Measurements from ENCODE around the gene OCA2. TPM values are rescaled to one million over a fixed set of nuclear protein-coding genes. Genes with fewer than 3 reads are reported as not detected.

OCA2 gene
- total and polyA plus RNA-seq, 12 donors = 0.13 to 0.44 (median 0.23) TPM; not detected in 7

GRCh38 chr15:27912283-27912682, 186.8 kb downstream of the OCA2 start:
- Histone ChIP-seq H3K4me3 (no peak overlapping the region), H3K9me3 (replicated peaks in 1 of 3) (no peaks in the 10 kb centered on the region), H3K36me3 (replicated peaks in 1 of 2) (no peaks in the 10 kb centered on the region), H3K27ac (no peak overlapping the region), H3K27me3 (no peaks in the 10 kb centered on the region), H3K4me1 (replicated peaks in 1 of 2) (no peaks in the 10 kb centered on the region)
- 72 to 82% (median 75%) methylated on average over 3 of the region's 3 CpGs for WGBS, 4 donors
- no peak for TF ChIP-seq CTCF (IDR thresholded peaks at IDR 0.05)
- no peak for TF ChIP-seq POLR2A (IDR thresholded peaks at IDR 0.05)
- no peak for DNase-seq
- intact Hi-C loops (cut with DNase I) = no loop called here

GRCh38 chr15:27906802-27907201, 192.3 kb downstream of the OCA2 start:
- WGBS, 4 donors = 78 to 88% (median 83%) methylated on average over 4 of the region's 4 CpGs
- TF ChIP-seq POLR2A (IDR thresholded peaks at IDR 0.05) (no peak), CTCF (IDR thresholded peaks at IDR 0.05) (no peak)

GRCh38 chr15:27903405-27903804, 195.7 kb downstream of the OCA2 start:
- TF ChIP-seq CTCF (IDR thresholded peaks at IDR 0.05) (no peak), POLR2A (IDR thresholded peaks at IDR 0.05) (no peak)
- Histone ChIP-seq H3K4me1 (replicated peaks in 1 of 2) (no peaks in the 10 kb centered on the region), H3K36me3 (replicated peaks in 1 of 2) (no peaks in the 10 kb centered on the region), H3K27ac (no peak overlapping the region), H3K27me3 (no peaks in the 10 kb centered on the region), H3K9me3 (replicated peaks in 1 of 3) (no peaks in the 10 kb centered on the region), H3K4me3 (no peak overlapping the region)
- DNase-seq = no peak
- 82 to 92% (median 86%) methylated on average over 9 of the region's 9 CpGs for WGBS, 4 donors
- intact Hi-C loops (cut with DNase I) = no loop called here

More at GRCh38 chr15:27906802-27907201, 192.3 kb downstream of the OCA2 start:
- Histone ChIP-seq H3K27me3 (no peaks in the 10 kb centered on the region), H3K4me3 (no peak overlapping the region), H3K9me3 (replicated peaks in 1 of 3) (no peaks in the 10 kb centered on the region), H3K27ac (no peak overlapping the region), H3K36me3 (replicated peaks in 1 of 2) (no peaks in the 10 kb centered on the region), H3K4me1 (replicated peaks in 1 of 2) (no peaks in the 10 kb centered on the region)
- no peak for DNase-seq
- intact Hi-C loops (cut with DNase I) = no loop called here

- TF ChIP-seq CTCF (IDR thresholded peaks at IDR 0.05) (no peak), POLR2A (IDR thresholded peaks at IDR 0.05) (no peak)
- Histone ChIP-seq H3K9me3 (replicated peaks in 1 of 3) (no peaks in the 10 kb centered on the region), H3K4me3 (no peak overlapping the region), H3K27ac (no peak overlapping the region), H3K27me3 (no peaks in the 10 kb centered on the region), H3K4me1 (replicated peaks in 1 of 2) (no peaks in the 10 kb centered on the region), H3K36me3 (replicated peaks in 1 of 2) (no peaks in the 10 kb centered on the region)
- DNase-seq = no peak
- WGBS, 4 donors = 74 to 82% (median 77%) methylated on average over 15 to 43 of the region's 43 CpGs
- intact Hi-C loops (cut with DNase I) = no loop called here
Measured at GRCh38 chr15:27902680-27903385, 196.3 kb downstream of the OCA2 start.
